Brain microvascular endothelial cell (primary cell): ENCODE results near the gene MTA3.

Experiments
- DNase-seq: peaks from one replicate; pipeline ENCODE4 v3.0.0-alpha.2; 2020
- H3K27ac ChIP-seq: fragments of 250-450 bp; sonication (Bioruptor Pico); 2 replicates; pipeline ENCODE4 v1.5.1; 2020; ENCODE audit warnings: mild to moderate bottlenecking, moderate library complexity
- H3K27me3 ChIP-seq: fragments of 250-450 bp; sonication (Bioruptor Pico); replicated peaks from 2 replicates; pipeline ENCODE4 v1.5.1; 2020; ENCODE audit warnings: mild to moderate bottlenecking
- H3K36me3 ChIP-seq: fragments of 250-450 bp; sonication (Bioruptor Pico); replicated peaks from 2 replicates; pipeline ENCODE4 v1.5.1; 2020; ENCODE audit warnings: mild to moderate bottlenecking
- H3K4me3 ChIP-seq: 2 replicates; pipeline ENCODE4 v1.5.1; 2011; ENCODE audit warnings: low read depth, mild to moderate bottlenecking, control low read depth, low read length, moderate library complexity
- CTCF ChIP-seq: IDR thresholded peaks from 2 replicates; pipeline ENCODE4 v1.5.1; 2011; ENCODE audit warnings: low read depth, mild to moderate bottlenecking, moderate library complexity, low read length, control low read depth, inconsistent platforms; ENCODE audit errors: missing control alignments
- in situ Hi-C: cut with HindIII; loops from 2 replicates; pipeline ENCODE4 v1.10.0; 2017; ENCODE audit warnings: low sequenced_read_pairs, low pct_ligation_motif_present

The MTA3 gene

GRCh38 chr2:42569116-42569711, 782 bp downstream of the MTA3 start:
- Histone ChIP-seq H3K4me3 (peak overlapping the region; percentile 82), H3K27me3 (no peaks in the 10 kb centered on the region), H3K27ac (no peak overlapping the region), H3K36me3 (no peaks in the 10 kb centered on the region)
- TF ChIP-seq CTCF = no peak
- in situ Hi-C loops = no loop called here
- peak; percentile 11 for DNase-seq

DNA sequence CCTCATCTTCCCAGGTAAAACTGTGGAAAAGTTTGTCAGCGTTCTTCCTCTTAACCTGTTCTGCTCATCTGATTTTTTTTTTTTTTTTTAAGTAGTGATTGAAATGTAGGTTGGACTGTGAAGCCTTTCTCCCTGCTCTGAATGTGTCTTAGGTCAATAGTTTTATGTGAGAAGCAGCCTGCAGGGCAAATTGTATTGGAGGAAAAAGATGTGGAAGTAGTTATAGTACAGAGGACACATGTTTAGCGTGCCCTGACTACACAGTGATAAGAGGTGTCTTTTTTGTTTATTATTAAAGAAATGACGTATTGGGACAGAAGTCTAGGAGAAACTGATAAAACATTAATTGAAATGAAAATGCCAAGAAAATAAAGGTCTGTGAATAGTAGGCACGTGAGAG, 1.5 kb downstream of the MTA3 start:
- in situ Hi-C loops = no loop called here
- Histone ChIP-seq H3K36me3 (no peaks in the 10 kb centered on the region), H3K4me3 (peak overlapping the region; percentile 82), H3K27ac (no peak overlapping the region), H3K27me3 (no peaks in the 10 kb centered on the region)
- no peak for TF ChIP-seq CTCF
- DNase-seq = no peak

- no peak for DNase-seq
- in situ Hi-C loops = no loop called here
- H3K36me3 ChIP-seq = peaks cover 11% of the 10 kb centered on the region
Observed at GRCh38 chr2:42572297-42573081, 4.1 kb downstream of the MTA3 start.

GRCh38 chr2:42573256-42573655, 4.8 kb downstream of the MTA3 start:
- no peak for DNase-seq
- Histone ChIP-seq H3K27me3 (no peaks in the 10 kb centered on the region), H3K36me3 (peaks cover 11% of the 10 kb centered on the region), H3K4me3 (no peak overlapping the region), H3K27ac (no peak overlapping the region)
- in situ Hi-C loops = no loop called here
- no peak for TF ChIP-seq CTCF

More at GRCh38 chr2:42572297-42573081, 4.1 kb downstream of the MTA3 start:
- Histone ChIP-seq H3K4me3 (no peak overlapping the region), H3K27me3 (no peaks in the 10 kb centered on the region), H3K27ac (no peak overlapping the region)
- no peak for TF ChIP-seq CTCF

- no peak for TF ChIP-seq CTCF
- Histone ChIP-seq H3K4me3 (no peak overlapping the region), H3K27ac (no peak overlapping the region), H3K27me3 (no peaks in the 10 kb centered on the region), H3K36me3 (peaks cover 21% of the 10 kb centered on the region)
- in situ Hi-C loops = no loop called here
- DNase-seq = no peak
Observed at GRCh38 chr2:42575458-42576064, 7.1 kb downstream of the MTA3 start.
